Mesenteric fat pad (tissue), 1 donor: Measurements from ENCODE around the gene LRRC4C. TPM values are rescaled to one million over a fixed set of nuclear protein-coding genes. Genes with fewer than 3 reads are reported as not detected.

ENCODE experiments used
- DNase-seq: peaks from one replicate; pipeline ENCODE4 v3.0.0-alpha.2; 2020; ENCODE audit warnings: low spot score
- total RNA-seq: library from RNA; stranded (reverse); fragmentation: NEBNext Ultra II Directional; extraction: Animal tissue kit (Norgen Biotek cat#: 25700); gene quantifications from one replicate; pipeline ENCODE4 v1.2.1, GENCODE V29; 2021
- donor health status: DM: yes; HTN: yes; CAD: no.

Gene LRRC4C
- total RNA-seq, 1 donor from 2014 or later: 1.5 TPM

- DNase-seq: no peak
Measured at GRCh38 chr11:40722179-40722795, 737.2 kb downstream of the LRRC4C start.

GRCh38 chr11:40716344-40717130, 742.9 kb downstream of the LRRC4C start:
- DNase-seq: no peak

GRCh38 chr11:40713083-40713482, 746.4 kb downstream of the LRRC4C start:
- DNase-seq: no peak

GRCh38 chr11:40701027-40701426, 758.4 kb downstream of the LRRC4C start:
- no peak for DNase-seq

GRCh38 chr11:40689823-40690222, 769.6 kb downstream of the LRRC4C start:
- no peak for DNase-seq

- DNase-seq: no peak
Measured at GRCh38 chr11:40688369-40688768, 771.1 kb downstream of the LRRC4C start.

GRCh38 chr11:40686765-40687164, 772.7 kb downstream of the LRRC4C start:
- no peak for DNase-seq

- DNase-seq: no peak
Measured at GRCh38 chr11:40683010-40683409, 776.4 kb downstream of the LRRC4C start.

- DNase-seq: no peak
Measured at GRCh38 chr11:40679276-40679675, 780.2 kb downstream of the LRRC4C start.

- DNase-seq: no peak
Measured at GRCh38 chr11:40647295-40647694, 812.2 kb downstream of the LRRC4C start.

- no peak for DNase-seq
Measured at GRCh38 chr11:40642284-40642683, 817.2 kb downstream of the LRRC4C start.

- DNase-seq: no peak
Measured at GRCh38 chr11:40619654-40620053, 839.8 kb downstream of the LRRC4C start.

- DNase-seq: no peak
Measured at GRCh38 chr11:40606800-40607199, 852.7 kb downstream of the LRRC4C start.

- no peak for DNase-seq
Measured at GRCh38 chr11:40602866-40603552, 856.4 kb downstream of the LRRC4C start.

- DNase-seq: no peak
Measured at GRCh38 chr11:40597546-40598113, 861.8 kb downstream of the LRRC4C start.

GRCh38 chr11:40573254-40573891, 886.1 kb downstream of the LRRC4C start:
- DNase-seq: no peak

GRCh38 chr11:40569947-40570531, 889.4 kb downstream of the LRRC4C start:
- no peak for DNase-seq

GRCh38 chr11:40567392-40567791, 892.1 kb downstream of the LRRC4C start:
- no peak for DNase-seq

GRCh38 chr11:40544162-40544561, 915.3 kb downstream of the LRRC4C start:
- DNase-seq: no peak

GRCh38 chr11:40542821-40543220, 916.6 kb downstream of the LRRC4C start:
- DNase-seq: no peak

GRCh38 chr11:40537734-40538133, 921.7 kb downstream of the LRRC4C start:
- DNase-seq: no peak
